GM19035 (cell line): Measurements from ENCODE around the gene ANKRD6.

Source experiments
- ATAC-seq: cut with Tn5 transposase; IDR thresholded peaks from one replicate; pipeline ENCODE4 v1.9.1; 2021; ENCODE audit not compliant: unreplicated experiment

ANKRD6 gene

GRCh38 chr6:89682991-89683390 is 250.0 kb downstream of the ANKRD6 start:
- ATAC-seq, result no peak
